GM23248 (cell line): Measurements from ENCODE around the gene PANK2. TPM values are rescaled to one million over a fixed set of nuclear protein-coding genes. Genes with fewer than 3 reads are reported as not detected.

ENCODE experiments used
- DNase-seq: peaks from one replicate; pipeline ENCODE4 v3.0.0-alpha.2; 2015
- H2AFZ ChIP-seq: fragments of 200-600 bp; sonication (generic); 2 replicates; pipeline ENCODE4 v1.6.1; 2016; ENCODE audit warnings: antibody characterized with exemption
- H3F3A ChIP-seq: fragments of 200-600 bp; sonication (generic); 2 replicates; pipeline ENCODE4 v1.6.1; 2016; ENCODE audit warnings: mild to moderate bottlenecking, antibody characterized with exemption, mixed run types; ENCODE audit not compliant: insufficient read depth
- H3K27ac ChIP-seq: fragments of 200-600 bp; sonication (generic); 2 replicates; pipeline ENCODE4 v1.5.1; 2016; ENCODE audit warnings: mild to moderate bottlenecking
- H3K27me3 ChIP-seq: fragments of 200-600 bp; sonication (generic); replicated peaks from 2 replicates; pipeline ENCODE4 v1.6.1; 2016; ENCODE audit warnings: mild to moderate bottlenecking; ENCODE audit not compliant: insufficient read depth
- H3K36me3 ChIP-seq: fragments of 200-600 bp; sonication (generic); 2 replicates; pipeline ENCODE4 v1.6.1; 2016; ENCODE audit warnings: low read depth, mild to moderate bottlenecking
- H3K4me1 ChIP-seq: fragments of 200-600 bp; sonication (generic); 2 replicates; pipeline ENCODE4 v1.6.1; 2016; ENCODE audit warnings: mild to moderate bottlenecking; ENCODE audit not compliant: insufficient read depth
- H3K4me2 ChIP-seq: fragments of 200-600 bp; sonication (generic); one replicate; pipeline ENCODE4 v1.6.1; 2016; ENCODE audit warnings: mild to moderate bottlenecking; ENCODE audit not compliant: unreplicated experiment
- H3K4me3 ChIP-seq: fragments of 200-600 bp; sonication (generic); 2 replicates; pipeline ENCODE4 v1.5.1; 2016; ENCODE audit warnings: mild to moderate bottlenecking
- H3K79me2 ChIP-seq: fragments of 200-600 bp; sonication (generic); 2 replicates; pipeline ENCODE4 v1.6.1; 2016; ENCODE audit warnings: mild to moderate bottlenecking; ENCODE audit not compliant: insufficient read depth
- H3K9ac ChIP-seq: fragments of 200-600 bp; sonication (generic); 2 replicates; pipeline ENCODE4 v1.6.1; 2016; ENCODE audit warnings: mild to moderate bottlenecking
- H3K9me2 ChIP-seq: fragments of 200-600 bp; sonication (generic); 2 replicates; pipeline ENCODE4 v1.6.1; 2016; ENCODE audit warnings: mixed run types, mild to moderate bottlenecking, moderate library complexity; ENCODE audit not compliant: insufficient read depth
- H3K9me3 ChIP-seq: fragments of 200-600 bp; sonication (generic); one replicate; pipeline ENCODE4 v1.6.1; 2017; ENCODE audit warnings: low read depth
- H4K20me1 ChIP-seq: fragments of 200-600 bp; sonication (generic); 2 replicates; pipeline ENCODE4 v1.6.0; 2016; ENCODE audit not compliant: insufficient read depth
- EZH2 ChIP-seq: fragments of 200-600 bp; sonication (generic); IDR thresholded peaks from 2 replicates; pipeline ENCODE4 v1.6.1; 2018; ENCODE audit warnings: antibody characterized with exemption, mild to moderate bottlenecking; ENCODE audit not compliant: insufficient read depth, poor library complexity, severe bottlenecking
- EZH2phosphoT487 ChIP-seq: fragments of 200-600 bp; sonication (generic); IDR thresholded peaks from 2 replicates; pipeline ENCODE4 v1.6.1; 2018; ENCODE audit warnings: antibody characterized with exemption, moderate library complexity, mild to moderate bottlenecking, low read depth; ENCODE audit not compliant: insufficient read depth
- WGBS, 2 experiments: methylation state at CpG; one replicate each; pipeline ENCODE4 v1.1.6; 2015 to 2017; ENCODE audit warnings: low lambda C conversion rate in 2 of 2, low coverage in 1 of 2; ENCODE audit errors: missing lambda C conversion rate in 2 of 2; 5-methylcytosine and 5-hydroxymethylcytosine counted together
- in situ Hi-C: fragments of 300-500 bp; cut with MboI; formaldehyde crosslinking; loops from 2 replicates; pipeline ENCODE4 v1.15.0; 2020
- microRNA counts: library from miRNA; unstranded; fragments of <30 nt; microRNA quantifications from one replicate; lab custom pipeline; 2016
- microRNA-seq: library from miRNA; unstranded; fragments of <30 nt; microRNA quantifications from one replicate; pipeline ENCODE4, GENCODE V29; 2016; ENCODE audit warnings: borderline number of aligned reads
- polyA plus RNA-seq: library from polyadenylated mRNA; unstranded; fragments of >200 nt; fragmentation: Nextera tagmentation; extraction: Ambion mirVana; gene quantifications from 2 replicates; pipeline ENCODE4 v1.2.1, GENCODE V29; 2016
- small RNA-seq: library from RNA; depleted of rRNA; stranded (forward); fragments of <200 nt; gene quantifications from one replicate; pipeline ENCODE3, GENCODE V24; 2014; ENCODE audit warnings: low read depth, low replicate concordance
- total RNA-seq: library from RNA; depleted of rRNA; stranded (reverse); fragments of >200 nt; shearing (Covaris generic); gene quantifications from 2 replicates; pipeline ENCODE4 v1.2.3, GENCODE V29; 2014; rRNA removed

Gene PANK2
- total and polyA plus RNA-seq, 2 experiments from 2014 or later, result 30.6 to 43.7 TPM

DNA sequence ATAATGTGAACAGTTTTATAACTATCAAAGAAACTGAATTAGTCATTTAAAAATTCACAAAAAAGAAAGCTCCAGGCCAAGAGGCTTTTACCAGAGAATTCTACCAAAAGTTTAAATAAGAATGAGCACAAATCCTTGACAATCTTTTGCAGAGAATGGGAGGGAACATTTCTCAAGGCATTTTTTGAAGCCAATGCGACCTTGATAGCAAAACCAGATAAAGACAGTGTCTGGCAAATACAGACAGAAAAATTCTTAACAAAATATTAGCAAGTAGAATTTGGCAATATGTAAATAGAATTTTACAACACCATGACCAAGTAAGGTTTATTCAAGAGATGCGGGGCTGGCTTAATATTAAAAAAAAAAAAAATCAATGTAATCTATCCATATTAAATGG is 84.5 kb downstream of the PANK2 start:
- no peak overlapping the region for H3K9ac ChIP-seq
- no peaks in the 10 kb centered on the region; the same call in 1 of the 2 replicates for H3F3A ChIP-seq
- H3K9me3 ChIP-seq, result no peaks in the 10 kb centered on the region
- peaks cover 100% of the 10 kb centered on the region for H3K79me2 ChIP-seq
- no peaks in the 10 kb centered on the region for H3K27me3 ChIP-seq
- no peak overlapping the region for H3K4me2 ChIP-seq
- H3K27ac ChIP-seq, result no peak overlapping the region
- no peak for DNase-seq
- in situ Hi-C loops, result no loop called here
- H3K9me2 ChIP-seq, result no peaks in the 10 kb centered on the region
- H4K20me1 ChIP-seq, result peaks cover 5% of the 10 kb centered on the region; the same call in 1 of the 2 replicates
- H3K4me3 ChIP-seq, result no peak overlapping the region
- H3K4me1 ChIP-seq, result no peaks in the 10 kb centered on the region
- peaks cover 2% of the 10 kb centered on the region; the same call in 1 of the 2 replicates for H3K36me3 ChIP-seq
- no peak overlapping the region for H2AFZ ChIP-seq
- 97 to 100% methylated on average over 2 of the region's 2 CpGs for WGBS, 2 experiments
- no peak for TF ChIP-seq EZH2
- TF ChIP-seq EZH2phosphoT487, result no peak

DNA sequence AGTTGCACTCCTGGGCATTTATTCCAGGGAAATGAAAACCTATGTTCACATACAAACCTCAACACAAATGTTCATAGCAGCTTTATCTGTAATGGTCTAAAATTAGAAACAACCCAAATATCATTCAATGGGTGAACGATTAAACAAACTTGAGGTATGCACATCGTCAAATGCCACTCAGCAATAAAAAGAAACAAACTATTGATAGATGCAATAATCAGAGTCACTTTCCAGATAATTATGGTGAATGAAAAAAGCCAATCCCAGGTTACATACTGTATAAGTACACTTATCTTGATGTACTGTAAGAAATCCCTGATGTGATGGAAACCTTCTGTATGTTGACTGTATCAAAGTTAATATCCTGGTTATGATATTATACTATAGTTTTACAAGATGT is 87.3 kb downstream of the PANK2 start:
- H3K79me2 ChIP-seq, result peaks cover 93% of the 10 kb centered on the region

More for the DNA sequence above, 87.3 kb downstream of the PANK2 start:
- H3K27ac ChIP-seq, result no peak overlapping the region
- H4K20me1 ChIP-seq, result 0 out of 2 replicates have a peak, but pooled peaks cover 5% of the 10 kb centered on the region
- H3K27me3 ChIP-seq, result no peaks in the 10 kb centered on the region
- H3K9ac ChIP-seq, result no peak overlapping the region
- H3K9me3 ChIP-seq, result no peaks in the 10 kb centered on the region
- in situ Hi-C loops, result no loop called here
- no peaks in the 10 kb centered on the region for H3K9me2 ChIP-seq
- 94 to 95% methylated on average over 2 of the region's 2 CpGs for WGBS, 2 experiments
- no peak overlapping the region for H3K4me3 ChIP-seq
- H2AFZ ChIP-seq, result no peak overlapping the region
- no peaks in the 10 kb centered on the region for H3K36me3 ChIP-seq
- no peak for DNase-seq
- TF ChIP-seq EZH2phosphoT487 (no peak), EZH2 (no peak)
- H3K4me1 ChIP-seq, result peaks cover 17% of the 10 kb centered on the region
- H3K4me2 ChIP-seq, result no peak overlapping the region
- peaks cover 20% of the 10 kb centered on the region for H3F3A ChIP-seq

MicroRNA genes within 50 kb of the gene (microRNA counts, 767-probe panel; counts per million panel counts)
- microRNA hsa-miR-103a-3p (lab: Ali Mortazavi, UCI), result 447 counts per million, percentile 86 among the panel's probes with 10 or more counts

Small RNAs within 50 kb of the gene (microRNA-seq; reads per million reads assigned to microRNA genes)
- gene MIR103A2 (not detected), gene MIR103B2 (not detected)

Small RNAs within 50 kb of the gene (small RNA-seq; reads per million reads assigned to genes)
- 0.37 reads per million for gene MIR103A2

Other genes with a start within 250 kb of the PANK2 start
- gene GFRA4, start 226.0 kb upstream of the PANK2 start, total RNA-seq, result not detected in 2 replicates
- not detected in 2 replicates for gene GFRA4, start 226.0 kb upstream of the PANK2 start, polyA plus RNA-seq
- 53.1 and 57.9 TPM in 2 replicates for gene ADAM33, start 207.4 kb upstream of the PANK2 start, total RNA-seq
- 17.4 and 22.6 TPM in 2 replicates for gene ADAM33, start 207.4 kb upstream of the PANK2 start, polyA plus RNA-seq
- not detected in 2 replicates for gene SIGLEC1, start 176.8 kb upstream of the PANK2 start, total RNA-seq
- gene SIGLEC1, start 176.8 kb upstream of the PANK2 start, polyA plus RNA-seq, result not detected in 2 replicates
- gene HSPA12B, start 156.7 kb upstream of the PANK2 start, total RNA-seq, result not detected in 2 replicates
- 0.06 and 0.11 TPM in 2 replicates for gene HSPA12B, start 156.7 kb upstream of the PANK2 start, polyA plus RNA-seq
- gene ADISSP, start 121.6 kb upstream of the PANK2 start, total RNA-seq, result 44.9 and 49.1 TPM in 2 replicates
- gene ADISSP, start 121.6 kb upstream of the PANK2 start, polyA plus RNA-seq, result 62.6 and 65.4 TPM in 2 replicates
- gene SPEF1, start 107.9 kb upstream of the PANK2 start, total RNA-seq, result not detected in 2 replicates
- gene SPEF1, start 107.9 kb upstream of the PANK2 start, polyA plus RNA-seq, result 0.11 TPM in 1 of 2 replicates, not detected in the other
- gene CENPB, start 102.6 kb upstream of the PANK2 start, total RNA-seq, result 134 and 153 TPM in 2 replicates
- gene CENPB, start 102.6 kb upstream of the PANK2 start, polyA plus RNA-seq, result 4.5 and 4.6 TPM in 2 replicates
- 20.1 and 22.9 TPM in 2 replicates for gene CDC25B, start 93.1 kb upstream of the PANK2 start, total RNA-seq
- gene CDC25B, start 93.1 kb upstream of the PANK2 start, polyA plus RNA-seq, result 16.3 and 18.2 TPM in 2 replicates
- 24.8 and 25.0 TPM in 2 replicates for gene AP5S1, start 68.8 kb upstream of the PANK2 start, total RNA-seq
- gene AP5S1, start 68.8 kb upstream of the PANK2 start, polyA plus RNA-seq, result 20.5 and 22.6 TPM in 2 replicates
- gene MAVS, start 42.6 kb upstream of the PANK2 start, total RNA-seq, result 22.0 and 27.4 TPM in 2 replicates
- gene MAVS, start 42.6 kb upstream of the PANK2 start, polyA plus RNA-seq, result 12.0 and 12.5 TPM in 2 replicates
- gene RNF24, start 126.2 kb downstream of the PANK2 start, total RNA-seq, result 20.1 and 24.7 TPM in 2 replicates
- gene RNF24, start 126.2 kb downstream of the PANK2 start, polyA plus RNA-seq, result 44.8 and 47.4 TPM in 2 replicates